ENCODE measurements around the gene DAPK1. TPM values are rescaled to one million over a fixed set of nuclear protein-coding genes. Genes with fewer than 3 reads are reported as not detected.

The DAPK1 gene
- total RNA-seq, 1 experiment from 2014 or later: 25.5 TPM

GRCh38 chr9:87643107-87643650 lies 145.5 kb downstream of the DAPK1 start:
- no peak for DNase-seq (ENCODE audit: low spot score)

DNA sequence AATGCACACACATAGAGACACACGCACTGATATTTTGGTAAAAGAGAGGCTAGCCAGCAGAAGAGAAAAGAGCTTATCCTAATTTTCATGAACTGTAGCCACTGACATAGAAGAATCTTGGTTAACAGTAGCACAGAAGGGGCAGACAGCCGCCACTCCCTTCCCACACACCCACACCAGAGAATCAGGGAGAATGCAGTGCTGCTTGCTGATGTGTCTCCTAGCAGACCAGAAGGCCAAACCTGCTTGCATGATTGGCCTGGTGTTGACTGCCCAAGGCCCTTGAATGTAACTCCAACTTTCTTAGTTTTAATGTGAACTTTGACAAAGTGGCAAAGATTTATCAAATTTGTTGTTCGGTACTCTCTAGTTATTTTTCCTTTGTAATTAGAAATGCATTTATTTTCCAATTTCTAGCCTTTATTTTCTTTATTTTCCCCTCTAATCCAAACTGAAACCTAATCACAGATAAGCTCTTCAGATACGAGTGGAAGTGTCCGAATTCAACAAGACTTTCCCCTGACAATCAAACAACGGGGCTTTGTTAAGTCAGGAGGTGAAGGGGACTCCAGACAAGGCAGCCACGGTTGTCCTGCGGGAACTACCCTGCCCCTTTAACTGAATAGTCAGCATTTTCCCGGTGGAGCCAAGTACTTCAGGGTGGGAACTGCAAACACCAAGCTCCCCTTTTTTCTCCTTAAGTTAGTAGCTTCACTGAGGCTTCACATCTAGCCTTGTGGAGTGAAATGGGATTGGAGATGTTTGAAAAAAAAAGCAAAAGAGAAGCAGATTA lies 146.3 kb downstream of the DAPK1 start:
- DNase-seq (ENCODE audit: low spot score): no peak

GRCh38 chr9:87644659-87645058 lies 147.0 kb downstream of the DAPK1 start:
- no peak for DNase-seq (ENCODE audit: low spot score)

DNA sequence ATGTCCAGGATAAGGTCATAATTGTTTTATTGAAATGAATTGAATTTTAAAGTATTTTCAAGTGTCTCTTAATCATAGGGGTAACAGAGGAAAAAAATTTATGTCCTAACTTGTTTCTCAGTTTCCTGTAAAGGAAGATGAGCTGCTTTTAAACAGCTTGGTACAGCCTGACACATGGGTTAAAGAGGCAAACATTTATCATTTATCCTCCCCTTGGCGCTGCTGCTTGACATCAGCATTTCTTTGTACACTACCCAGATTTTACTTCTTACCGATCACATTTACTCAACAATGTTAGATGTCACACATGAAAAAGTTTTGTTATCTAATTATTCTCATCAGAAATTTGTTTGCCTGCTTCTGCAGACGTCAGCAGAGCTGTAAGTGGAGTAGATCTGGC lies 148.9 kb downstream of the DAPK1 start:
- no peak for DNase-seq (ENCODE audit: low spot score)

- no peak for DNase-seq (ENCODE audit: low spot score)
These were observed 149.4 kb downstream of the DAPK1 start for GRCh38 chr9:87647114-87647513.

- DNase-seq (ENCODE audit: low spot score): no peak
These were observed 150.9 kb downstream of the DAPK1 start for GRCh38 chr9:87648606-87649005.

DNA sequence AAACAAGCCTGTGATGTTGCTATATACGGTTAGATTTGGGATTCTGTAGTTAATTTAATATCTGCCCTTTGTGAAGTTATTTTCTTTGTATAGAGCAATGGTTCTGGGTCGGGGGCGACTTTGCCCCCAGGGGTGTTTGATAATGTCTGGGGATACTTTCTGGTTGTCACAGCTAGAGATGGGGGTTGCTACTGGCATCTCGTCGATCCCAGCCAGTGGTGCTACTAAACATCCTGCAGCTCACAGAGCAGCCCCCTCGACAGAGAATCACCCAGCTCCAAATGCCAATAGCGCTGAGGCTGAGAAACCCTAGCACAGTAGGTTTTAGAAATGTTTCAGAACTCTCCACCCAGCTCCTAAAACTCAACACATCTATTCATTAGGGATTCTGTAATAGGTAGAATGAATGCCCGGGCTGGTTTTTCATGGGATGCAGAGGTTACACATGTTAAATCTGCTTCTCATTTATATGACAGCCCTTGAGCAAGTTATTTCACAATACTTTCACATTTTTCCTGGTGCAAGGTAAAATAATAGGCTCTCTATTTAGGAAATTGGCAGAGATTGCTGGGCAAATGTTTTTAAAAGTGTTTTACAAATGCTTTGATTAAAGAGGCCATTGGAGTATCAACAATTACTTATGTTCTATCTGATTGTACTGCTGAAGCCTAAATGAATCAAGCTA lies 153.1 kb downstream of the DAPK1 start:
- no peak for DNase-seq (ENCODE audit: low spot score)

- DNase-seq (ENCODE audit: low spot score): no peak
These were observed 153.8 kb downstream of the DAPK1 start for GRCh38 chr9:87651431-87651830.

GRCh38 chr9:87653941-87654340 lies 156.3 kb downstream of the DAPK1 start:
- DNase-seq (ENCODE audit: low spot score): no peak

GRCh38 chr9:87655731-87656130 lies 158.1 kb downstream of the DAPK1 start:
- no peak for DNase-seq (ENCODE audit: low spot score)

GRCh38 chr9:87656485-87656884 lies 158.8 kb downstream of the DAPK1 start:
- no peak for DNase-seq (ENCODE audit: low spot score)

GRCh38 chr9:87657190-87657589 lies 159.5 kb downstream of the DAPK1 start:
- peak; percentile 60 for DNase-seq (ENCODE audit: low spot score)

GRCh38 chr9:87657893-87658292 lies 160.2 kb downstream of the DAPK1 start:
- DNase-seq (ENCODE audit: low spot score): no peak

- no peak for DNase-seq (ENCODE audit: low spot score)
These were observed 160.8 kb downstream of the DAPK1 start for GRCh38 chr9:87658511-87658910.

- no peak for DNase-seq (ENCODE audit: low spot score)
These were observed 162.1 kb downstream of the DAPK1 start for GRCh38 chr9:87659534-87660419.

- no peak for DNase-seq (ENCODE audit: low spot score)
These were observed 163.6 kb downstream of the DAPK1 start for GRCh38 chr9:87661241-87661640.

GRCh38 chr9:87662808-87663528 lies 165.3 kb downstream of the DAPK1 start:
- peak; percentile 97 for DNase-seq (ENCODE audit: low spot score)

GRCh38 chr9:87663556-87663955 lies 165.9 kb downstream of the DAPK1 start:
- no peak for DNase-seq (ENCODE audit: low spot score)

DNA sequence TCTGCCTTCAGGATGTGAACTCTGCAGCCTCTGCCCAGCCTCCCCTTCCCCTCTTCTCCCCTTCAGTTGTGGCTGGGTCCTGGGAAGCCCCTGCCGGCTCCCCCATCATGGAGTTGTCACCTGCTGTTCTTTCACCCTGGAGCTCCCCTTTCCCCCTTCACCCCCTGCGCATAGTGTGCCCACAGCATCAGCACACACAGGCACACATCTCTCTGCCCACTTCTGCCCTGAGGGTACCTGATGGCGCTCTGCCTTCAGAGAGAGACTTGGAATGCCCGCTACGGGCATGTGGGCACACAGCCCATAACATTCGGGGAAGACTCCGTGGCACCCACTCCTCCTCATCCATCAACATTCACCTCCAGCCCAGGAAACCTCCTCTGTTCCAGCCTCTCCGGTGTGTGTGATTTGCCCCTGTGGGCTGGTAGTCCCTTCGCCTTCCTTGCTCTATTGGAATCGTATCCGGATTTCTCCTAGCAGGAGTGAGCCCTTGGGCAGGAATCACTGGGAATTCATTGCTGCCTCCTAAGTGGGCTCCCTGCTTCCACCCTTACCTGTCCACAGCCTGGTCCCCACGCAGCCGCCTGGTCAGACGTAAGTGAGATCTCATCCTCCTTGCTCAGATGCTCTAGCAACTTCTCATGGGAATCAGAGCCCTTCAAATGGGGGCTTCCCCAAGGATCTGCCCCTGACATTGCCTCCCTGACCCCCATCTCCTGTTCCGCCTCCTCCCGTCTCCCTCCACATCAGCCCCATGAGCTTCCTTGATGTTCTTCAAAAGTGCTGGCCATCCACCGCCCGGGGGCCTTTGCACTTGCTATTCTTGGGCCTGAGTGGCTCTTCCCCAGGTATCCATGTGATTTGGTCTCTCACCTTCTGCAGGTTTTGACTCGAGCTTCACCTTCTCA lies 166.7 kb downstream of the DAPK1 start:
- DNase-seq (ENCODE audit: low spot score): no peak

DNA sequence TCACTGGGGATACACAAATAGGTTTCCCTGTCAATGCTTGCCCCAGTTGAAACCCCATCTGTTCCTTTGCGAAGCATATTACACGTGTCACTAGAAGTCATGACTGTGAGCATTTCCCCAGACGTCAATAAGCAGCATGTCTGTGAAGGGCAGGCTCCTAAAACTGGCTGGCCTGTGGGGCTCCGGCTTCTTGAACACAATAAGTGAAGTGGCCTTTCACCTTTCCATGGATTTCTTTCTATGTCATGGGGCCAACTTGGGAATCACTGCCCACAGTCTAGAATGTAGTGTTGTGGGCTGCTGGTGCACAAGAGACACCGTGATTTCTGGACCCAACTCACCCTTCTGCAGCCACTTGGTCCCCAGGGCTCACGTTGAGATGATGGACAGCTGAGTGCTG lies 167.8 kb downstream of the DAPK1 start:
- DNase-seq (ENCODE audit: low spot score): no peak

Data from A172 (cell line).